GM19452 (cell line): ENCODE measurements around the gene C9.
"Not testable (repeated sequence)": the region's sequence is repeated elsewhere in the genome, so short reads cannot be mapped to it uniquely, and the experiment has no call there.

Source experiments
- ATAC-seq: cut with Tn5 transposase; IDR thresholded peaks from one replicate; pipeline ENCODE4 v1.9.1; 2021; ENCODE audit not compliant: unreplicated experiment

The C9 gene

DNA sequence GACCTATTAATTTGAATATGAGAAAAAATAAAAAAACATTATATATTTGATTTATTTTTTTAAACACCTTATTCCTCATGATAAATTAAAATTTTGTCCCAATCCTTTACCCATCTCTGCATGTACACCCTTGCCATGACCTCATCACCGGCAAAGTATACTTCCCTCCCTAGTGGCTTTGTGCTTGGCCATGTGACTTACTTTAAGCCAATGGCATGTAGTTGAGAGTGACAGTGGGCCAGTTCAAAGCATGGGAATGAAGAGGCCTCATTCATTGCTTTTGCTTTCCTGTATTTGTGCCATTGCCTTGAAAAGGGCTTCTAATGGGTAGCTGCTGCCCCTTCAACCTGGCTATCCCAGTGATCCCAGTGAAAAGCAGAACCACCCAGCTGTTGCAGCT is 31.2 kb downstream of the C9 start:
- ATAC-seq, result no peak

DNA sequence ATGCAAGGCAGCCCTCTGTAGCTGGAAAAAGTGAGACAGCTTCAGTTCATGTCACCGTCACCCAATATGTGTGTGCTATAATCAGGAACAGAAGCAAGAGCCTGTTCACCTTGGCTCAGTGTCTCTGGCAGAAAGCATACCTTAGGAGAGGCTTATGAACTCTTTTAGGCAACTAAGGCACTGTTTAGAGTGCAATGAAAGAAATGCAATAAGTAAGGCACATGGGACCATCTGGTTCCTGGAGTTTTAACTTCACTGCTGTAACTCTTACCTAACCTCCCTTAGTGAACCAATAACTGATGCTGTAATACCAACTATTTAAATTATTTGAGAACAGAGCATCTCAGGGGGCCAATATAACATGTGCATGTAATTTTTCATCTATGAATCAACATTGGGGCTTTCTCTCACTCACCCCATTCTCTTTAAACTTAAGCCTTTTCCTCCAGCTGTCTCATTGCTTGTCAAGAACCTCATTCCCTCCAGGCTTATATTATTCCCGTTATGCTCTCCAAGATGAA is 32.4 kb downstream of the C9 start:
- ATAC-seq, result no peak

DNA sequence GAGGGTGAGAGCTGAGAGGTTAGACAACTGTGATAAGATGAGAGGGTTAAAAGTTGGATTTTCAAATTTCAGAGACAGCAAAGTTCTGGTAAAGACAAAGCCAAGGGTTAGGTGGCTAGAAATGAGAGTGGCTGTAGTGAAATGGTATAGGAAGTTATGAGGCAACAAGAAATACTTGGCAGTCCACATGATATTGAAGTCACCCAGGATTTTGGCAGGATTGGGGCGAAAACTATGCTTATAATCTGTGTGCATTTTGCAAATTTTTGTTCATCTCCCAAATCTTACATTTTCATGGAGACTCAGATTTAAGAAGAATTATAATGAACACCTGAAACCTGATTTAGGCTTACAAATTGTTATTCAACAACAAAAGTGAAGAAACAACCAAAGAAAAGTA is 35.6 kb downstream of the C9 start:
- no peak for ATAC-seq

DNA sequence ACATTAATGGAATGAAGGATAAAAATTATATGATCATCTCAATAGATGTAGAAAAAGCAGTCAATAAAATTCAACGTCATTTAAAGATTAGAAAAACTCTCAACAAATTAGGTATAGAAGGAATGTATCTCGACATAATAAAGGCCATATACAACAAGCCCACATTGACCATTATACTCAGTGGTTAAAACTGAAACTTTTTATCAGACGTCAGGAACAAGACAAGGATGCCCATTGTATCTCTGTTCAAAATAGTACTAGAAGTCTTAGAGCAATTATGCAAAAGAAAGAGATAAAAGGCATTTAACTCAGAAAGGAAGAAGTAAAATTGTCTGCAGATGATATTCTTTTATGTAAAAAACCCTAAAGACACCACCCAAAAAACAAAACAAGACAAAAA is 40.8 kb downstream of the C9 start:
- no peak for ATAC-seq

DNA sequence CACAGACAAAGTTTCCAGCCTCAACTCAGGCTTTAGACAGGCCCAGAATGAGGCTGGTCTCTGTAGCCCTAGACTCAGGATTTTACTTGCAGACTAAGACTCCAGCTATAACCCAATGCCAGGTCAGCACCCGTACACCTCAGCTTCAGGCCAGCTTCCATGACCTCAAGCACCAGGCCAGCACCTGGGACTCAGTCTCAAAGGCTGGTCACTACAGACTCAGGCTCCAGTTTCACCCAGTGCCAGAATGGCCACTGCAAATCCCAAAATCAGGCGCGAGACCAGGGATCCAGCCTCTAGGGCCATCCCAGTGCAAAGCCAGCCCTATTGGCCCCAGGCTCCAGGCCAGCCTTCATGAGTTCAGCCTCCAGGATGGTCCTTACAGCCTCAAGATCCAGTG is 44.9 kb downstream of the C9 start:
- no peak for ATAC-seq

DNA sequence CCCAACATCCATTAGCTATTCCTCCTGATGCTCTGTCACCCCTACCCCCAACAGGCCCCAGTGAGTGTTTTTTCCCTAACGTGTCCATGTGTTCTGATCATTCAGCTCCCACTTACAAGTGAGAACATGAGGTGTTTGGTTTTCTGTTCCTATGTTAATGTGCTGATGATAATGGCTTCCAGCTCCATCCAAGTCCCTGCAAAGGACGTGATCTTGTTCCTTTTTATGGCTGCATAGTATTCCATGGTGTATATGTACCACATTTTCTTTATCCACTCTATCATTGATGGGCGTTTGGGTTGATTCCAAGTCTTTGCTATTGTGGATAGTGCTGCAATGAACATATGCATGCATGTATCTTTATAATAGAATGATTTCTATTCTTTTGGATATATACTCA is 47.8 kb downstream of the C9 start:
- not testable (repeated sequence) for ATAC-seq

DNA sequence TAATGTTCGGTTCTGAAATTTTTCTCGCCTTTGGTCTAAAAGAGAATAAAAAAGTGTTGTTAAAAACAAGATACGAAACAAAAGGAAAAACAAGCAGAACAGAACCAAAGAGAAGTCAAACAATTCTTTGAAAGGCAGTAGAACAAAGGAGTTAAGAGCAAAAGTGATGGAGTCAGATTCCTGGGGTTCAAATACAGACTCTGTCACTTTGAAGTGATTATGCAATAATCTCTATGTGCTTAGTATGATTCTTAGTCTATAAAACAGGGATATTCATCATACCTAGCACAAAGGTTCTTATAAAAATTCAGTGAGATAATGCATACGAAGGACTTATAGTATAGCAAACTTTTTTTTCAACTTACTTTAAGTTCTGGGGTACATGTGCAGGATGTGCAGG is 48.3 kb downstream of the C9 start:
- no peak for ATAC-seq

DNA sequence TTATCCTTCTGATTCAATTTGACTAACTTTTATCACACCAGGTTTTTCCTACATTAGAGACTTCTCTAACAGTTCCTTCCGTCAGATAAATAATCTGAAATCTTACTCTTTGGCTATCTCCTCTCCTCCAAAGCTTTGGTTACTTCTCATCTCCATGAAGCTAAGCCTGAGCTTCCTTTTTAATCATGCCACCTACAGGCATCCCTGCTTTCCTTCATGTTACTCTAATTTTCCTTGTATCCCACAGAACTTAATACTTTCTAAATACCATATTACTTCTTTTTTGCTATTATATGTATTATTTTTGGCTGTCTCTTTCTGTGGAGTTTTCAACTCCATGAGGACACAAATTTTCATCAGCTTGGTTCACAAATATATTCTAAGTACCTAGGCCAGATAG is 49.7 kb downstream of the C9 start:
- ATAC-seq, result no peak

DNA sequence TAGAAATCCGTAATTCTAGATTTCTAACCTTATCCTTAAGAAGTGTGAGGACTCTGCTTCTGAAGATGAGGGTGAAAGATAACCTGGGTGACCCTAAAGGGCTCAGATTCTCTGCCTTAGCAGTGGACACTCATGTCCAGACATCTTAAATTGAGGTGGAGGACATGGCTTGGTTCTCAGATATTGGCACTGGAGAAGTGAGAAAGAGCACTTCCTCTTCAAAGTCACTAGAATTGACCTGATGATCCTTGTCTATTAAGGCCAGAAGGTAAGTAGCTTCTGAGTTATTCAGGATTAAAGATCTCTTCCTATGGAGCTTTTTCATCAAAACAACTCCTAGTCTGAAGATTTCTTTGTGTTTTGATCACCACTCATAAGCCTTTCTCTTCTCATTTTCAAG is 54.8 kb downstream of the C9 start:
- no peak for ATAC-seq

DNA sequence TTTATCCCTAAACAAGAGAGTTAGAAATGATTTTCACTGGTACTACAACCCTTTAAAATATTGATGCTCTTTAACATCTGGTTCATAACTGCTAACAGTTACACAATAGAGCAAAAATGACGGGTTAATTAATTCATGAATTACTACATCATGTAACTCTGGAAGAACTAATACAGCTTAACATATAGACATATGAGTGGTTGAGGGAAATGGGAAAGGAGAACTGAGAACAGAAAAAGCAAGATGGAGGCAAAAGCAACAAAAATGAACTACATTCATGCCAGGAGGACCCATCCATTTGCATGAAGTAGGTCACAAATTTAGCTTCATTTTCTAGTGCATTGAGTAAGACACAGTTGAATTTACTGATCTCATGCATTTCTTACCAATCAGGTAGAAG is 61.8 kb downstream of the C9 start:
- ATAC-seq, result peak; percentile 66

DNA sequence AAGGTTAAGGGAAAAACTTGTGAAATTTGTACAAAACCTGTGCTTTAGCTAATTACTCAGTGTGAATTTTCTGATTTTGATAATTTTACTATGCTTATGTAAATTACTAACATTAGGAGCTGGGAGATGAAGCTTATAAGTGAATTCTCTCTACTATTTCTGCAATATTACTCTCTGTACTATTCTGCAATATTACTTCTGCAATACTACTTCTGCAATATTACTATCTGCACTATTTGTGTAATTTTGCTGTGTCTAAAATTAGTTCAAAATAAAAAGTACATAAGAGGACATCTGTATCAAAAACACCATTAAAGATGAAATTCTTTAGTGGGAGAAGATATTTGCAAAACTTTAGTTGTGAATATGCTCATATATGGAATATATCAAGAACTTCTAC is 62.9 kb downstream of the C9 start:
- no peak for ATAC-seq

DNA sequence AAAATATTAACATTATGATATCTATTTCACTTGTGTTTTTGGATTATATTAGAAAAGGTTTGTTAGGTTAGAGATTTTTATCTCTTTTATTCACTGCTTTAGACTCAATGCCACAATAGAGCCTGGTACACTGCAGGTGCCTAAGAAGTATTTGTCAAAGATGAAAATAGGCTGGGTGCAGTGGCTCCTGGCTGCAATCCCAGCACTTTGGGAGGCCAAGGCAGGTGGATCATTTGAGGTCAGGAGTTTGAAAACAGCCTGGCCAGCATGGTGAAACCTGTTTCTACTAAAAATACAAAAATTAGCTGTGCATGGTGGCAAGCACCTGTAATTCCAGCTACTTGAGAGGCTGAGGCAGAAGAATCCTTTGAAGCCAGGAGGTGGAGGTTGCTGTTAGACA is 64.3 kb downstream of the C9 start:
- ATAC-seq, result no peak

DNA sequence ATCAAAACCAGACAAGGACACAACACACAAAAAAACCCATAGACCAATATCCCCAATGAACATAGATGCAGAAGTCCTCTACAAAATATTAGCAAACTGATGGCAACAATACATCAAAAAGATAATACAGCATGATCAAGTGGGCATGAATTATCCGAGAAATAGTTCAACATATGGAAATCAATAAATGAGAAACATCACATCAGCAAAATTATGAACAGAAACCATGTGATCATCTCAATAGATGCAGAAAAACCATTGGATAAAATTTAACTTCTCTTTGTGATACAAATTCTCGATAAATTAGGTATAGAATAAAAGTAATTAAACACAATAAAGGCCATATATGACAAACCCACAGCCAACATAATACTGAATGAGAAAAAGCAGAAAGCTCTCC is 69.6 kb downstream of the C9 start:
- ATAC-seq, result no peak

DNA sequence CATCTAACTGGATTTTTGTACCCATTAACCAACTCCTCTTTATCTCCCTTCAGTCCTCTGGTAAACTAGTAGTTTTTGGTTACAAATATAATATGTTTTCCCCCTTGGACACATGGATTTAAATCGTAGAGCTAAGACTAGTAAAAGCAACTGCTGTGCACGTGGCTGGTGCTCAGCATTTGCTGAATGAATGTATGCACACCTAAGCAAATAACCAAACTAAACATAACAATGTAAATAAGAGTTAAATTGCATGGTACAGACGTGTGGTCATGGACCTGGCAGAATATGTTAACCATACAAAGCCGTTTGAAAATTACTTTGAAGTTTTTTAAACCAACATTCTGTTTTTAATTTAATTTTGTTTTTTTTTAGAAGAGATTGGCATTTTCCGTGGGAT is 79.7 kb downstream of the C9 start:
- no peak for ATAC-seq

DNA sequence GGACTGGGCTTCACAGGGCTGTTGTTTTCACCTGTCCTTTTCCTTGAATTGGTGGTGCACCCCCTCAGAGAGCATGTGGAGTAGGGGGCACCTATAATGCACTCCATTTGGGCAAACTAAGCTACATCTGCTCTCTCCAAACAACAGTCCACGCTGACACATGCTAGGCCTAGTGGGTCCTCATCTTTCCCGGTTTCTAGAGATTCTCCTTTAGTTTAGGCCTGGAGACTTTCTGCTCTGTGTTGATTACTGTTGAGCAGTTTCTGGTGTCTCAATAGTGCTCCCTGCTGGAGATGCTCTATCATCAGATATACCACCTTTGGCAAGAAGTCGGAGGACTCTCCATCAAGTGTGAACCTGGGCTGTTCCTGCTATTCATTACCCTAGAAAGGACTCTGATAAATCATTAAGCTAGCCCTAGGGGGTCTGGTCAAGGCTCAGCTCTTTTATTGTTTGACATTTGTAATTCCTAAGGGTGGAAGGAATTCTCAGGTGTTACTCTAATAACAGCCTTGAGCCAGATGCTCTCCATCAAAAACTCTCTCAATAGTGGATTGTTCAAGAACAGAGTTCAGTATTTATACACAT is 81.0 kb downstream of the C9 start:
- ATAC-seq, result peak; percentile 98

DNA sequence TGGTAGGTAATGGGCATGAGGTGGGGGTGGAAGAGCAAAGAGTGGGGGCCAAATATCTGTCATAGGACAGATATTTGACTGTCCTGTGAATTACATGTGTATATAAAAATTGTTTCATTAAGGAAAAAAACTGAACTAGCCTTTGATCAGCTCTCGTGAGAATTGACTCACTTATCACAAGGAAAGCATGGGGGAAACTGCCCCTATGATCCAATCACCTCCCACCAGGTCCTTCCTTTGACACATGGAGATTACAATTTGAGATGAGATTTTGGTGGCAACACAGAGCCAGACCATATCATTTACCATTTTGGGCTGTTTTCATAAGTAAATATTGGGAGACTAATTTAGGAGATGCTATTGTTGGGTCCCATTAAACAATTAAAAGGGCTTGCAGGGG is 81.7 kb downstream of the C9 start:
- no peak for ATAC-seq

DNA sequence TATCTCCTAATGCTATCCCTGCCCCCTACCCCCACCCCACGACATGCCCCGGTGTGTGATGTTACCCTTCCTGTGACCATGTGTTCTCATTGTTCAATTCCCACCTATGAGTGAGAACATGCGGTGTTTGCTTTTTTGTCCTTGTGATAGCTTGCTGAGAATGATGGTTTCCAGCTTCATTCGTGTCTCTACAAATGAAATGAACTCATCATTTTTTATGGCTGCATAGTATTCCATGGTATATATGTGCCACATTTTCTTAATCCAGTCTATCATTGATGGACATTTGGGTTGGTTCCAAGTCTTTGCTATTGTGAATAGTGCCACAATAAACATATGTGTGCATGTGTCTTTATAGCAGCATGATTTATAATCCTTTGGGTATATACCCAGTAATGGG is 88.4 kb downstream of the C9 start:
- not testable (repeated sequence) for ATAC-seq

DNA sequence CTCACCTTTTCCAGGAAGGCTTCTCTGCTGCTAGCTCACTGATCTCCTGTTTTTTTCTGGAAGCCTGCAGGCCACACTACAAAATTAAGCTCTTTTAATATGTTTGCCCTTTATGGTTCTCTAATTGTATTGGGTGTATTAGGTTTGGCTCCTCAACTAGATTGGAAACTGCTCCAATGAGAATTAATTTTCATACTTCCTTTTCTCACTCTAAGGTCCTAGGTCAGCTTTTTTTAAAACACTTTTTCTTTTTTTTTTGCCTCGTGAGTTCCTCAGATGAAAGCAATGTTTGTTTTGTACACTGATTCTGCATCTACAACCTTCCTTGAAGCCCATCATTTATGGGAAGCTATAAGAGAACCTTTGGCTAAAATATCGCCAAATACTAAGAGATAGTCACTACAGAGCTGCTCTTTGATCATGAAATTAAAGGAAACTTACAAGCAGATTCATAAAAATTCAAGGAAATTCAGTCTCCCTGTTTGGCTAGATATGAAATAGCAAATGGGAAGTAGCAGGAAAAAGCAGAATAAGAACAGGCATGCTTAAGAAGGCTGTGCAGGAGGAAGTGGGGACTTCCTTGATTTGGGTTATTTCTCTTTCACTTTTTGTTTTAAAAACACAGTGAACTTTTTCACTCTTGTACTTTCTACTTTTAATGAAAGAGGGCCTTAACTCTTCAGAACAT is 89.8 kb downstream of the C9 start:
- ATAC-seq, result peak; percentile 87

DNA sequence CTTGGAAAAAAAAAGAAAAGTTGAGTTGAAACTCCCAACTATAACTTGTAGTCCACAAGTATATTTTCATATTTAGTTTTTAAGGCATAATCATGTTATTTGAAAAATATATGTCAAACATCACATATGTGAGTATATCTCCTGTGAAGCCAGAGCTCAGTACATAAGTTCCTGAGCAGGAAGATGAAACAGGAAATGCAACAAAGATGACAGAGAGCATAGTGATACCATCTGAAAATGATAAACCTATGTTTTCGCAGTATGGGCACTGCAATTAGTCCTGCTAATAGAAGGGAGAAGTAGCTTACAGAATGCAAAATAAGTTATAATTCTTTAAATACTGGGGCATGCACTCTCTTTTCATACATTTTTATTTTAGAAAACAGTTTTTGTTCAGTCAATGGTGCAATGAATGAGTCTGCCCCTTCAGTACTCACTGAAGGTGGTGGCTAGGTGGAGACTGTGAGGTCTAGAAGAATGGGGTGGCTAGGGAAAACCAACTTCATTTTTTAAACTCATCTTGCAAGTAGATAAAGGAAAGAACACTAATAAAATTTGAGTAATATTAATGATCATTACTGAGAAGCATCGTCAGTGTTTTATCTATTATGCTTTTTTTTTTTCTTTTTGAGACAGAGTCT is 90.9 kb downstream of the C9 start:
- no peak for ATAC-seq

DNA sequence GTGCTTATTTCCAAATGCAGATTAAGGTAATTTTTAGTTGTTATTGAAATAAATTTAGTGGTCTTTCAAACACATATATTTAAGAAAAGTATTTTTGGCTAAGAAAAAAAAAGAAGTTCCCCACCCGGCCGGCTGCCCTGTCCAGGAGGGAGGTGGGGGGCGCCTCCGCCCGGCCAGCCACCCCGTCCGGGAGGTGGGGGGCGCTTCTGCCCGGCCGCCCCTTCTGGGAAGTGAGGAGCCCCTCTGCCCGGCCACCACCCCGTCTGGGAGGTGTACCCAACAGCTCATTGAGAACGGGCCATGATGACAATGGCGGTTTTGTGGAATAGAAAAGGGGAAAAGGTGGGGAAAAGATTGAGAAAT is 91.4 kb downstream of the C9 start:
- not testable (repeated sequence) for ATAC-seq

DNA sequence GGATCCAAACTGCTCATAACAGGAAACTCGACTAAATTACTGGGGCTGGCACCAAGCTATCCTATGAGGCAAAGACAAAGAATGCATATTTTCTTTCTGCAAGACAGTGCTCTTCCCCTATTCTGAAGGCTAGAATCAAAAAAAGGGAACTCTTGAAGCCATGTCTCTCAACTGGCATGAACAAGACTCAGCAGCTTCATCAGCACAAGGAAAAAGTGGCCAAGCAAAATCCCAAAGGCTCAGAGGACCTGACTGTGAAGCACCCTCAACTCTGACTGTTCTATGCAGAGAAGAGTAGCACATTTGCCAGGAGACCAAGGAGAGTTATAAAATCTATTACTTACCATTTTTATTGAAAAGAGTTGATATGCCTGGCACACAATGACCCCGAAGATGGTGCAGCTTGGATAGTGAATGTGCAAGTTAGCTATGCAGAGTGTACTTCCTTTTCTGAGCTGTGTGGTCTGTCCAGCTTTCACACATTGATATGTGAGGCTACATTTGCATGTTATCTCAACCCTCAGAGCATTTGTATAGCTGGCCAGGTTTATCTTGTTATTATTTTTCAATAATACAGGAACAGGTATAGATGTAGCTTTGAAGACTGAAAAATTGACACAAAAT is 94.0 kb downstream of the C9 start:
- no peak for ATAC-seq

DNA sequence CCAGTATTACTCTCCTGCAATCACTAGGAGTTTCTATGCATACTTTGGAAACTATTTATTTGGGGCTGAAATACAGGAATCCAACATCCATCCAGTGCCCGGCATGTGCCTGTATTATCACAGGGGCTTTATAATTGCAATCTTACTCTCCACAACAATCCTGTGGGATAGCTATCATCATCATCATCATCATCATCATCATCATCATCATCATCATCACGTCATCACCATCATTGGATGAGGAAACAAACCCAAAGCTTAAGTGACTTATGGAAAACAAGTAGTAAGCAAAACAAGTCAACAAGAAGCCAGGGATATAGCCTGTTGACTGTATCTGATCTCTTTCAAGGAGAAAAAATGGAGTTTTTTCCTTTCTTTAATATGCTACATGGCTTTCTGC is 97.1 kb downstream of the C9 start:
- no peak for ATAC-seq
